Stimulated activated CD4-positive, alpha-beta T cell treated with anti-CD3 and anti-CD28 coated beads, Interleukin-4, amount 100 ng/mL, for 24 hours (primary cell): ENCODE measurements around the gene IL4I1.

Source experiments
- DNase-seq: peaks from one replicate; pipeline ENCODE4 v3.0.0-alpha.2; 2020

The IL4I1 gene

DNA sequence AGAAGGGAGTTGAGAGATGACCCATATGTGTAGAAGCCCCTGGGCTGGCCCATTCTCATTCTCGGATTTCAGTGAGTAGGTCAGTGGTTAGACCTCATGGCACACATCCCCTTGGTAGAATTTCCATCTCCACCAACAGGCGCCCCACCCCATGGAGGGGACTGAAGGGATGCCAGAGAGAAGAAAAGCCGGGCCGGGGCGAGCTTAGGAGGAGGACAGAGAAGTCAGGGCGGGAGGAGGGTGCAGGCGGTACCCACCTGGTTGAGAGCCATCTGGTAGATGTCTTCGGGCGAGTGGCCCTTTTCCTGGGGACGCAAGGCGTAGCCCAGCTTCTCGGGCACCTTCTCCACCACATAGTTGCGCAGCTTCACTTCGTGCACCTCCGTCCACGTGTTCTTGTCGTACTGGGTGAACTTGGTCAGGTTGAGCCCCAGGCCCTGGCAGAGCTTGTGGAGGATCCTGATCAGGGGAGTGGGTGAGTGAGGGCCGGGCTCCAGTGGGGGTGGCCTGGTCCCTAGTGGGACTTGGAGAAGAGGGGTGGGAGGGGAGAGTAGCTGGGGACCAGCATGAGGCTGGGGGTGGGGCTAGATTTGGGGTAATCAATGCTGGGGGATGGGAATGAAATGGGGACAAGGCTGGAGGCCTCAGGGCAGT is 2.5 kb downstream of the IL4I1 start:
- no peak for DNase-seq

DNA sequence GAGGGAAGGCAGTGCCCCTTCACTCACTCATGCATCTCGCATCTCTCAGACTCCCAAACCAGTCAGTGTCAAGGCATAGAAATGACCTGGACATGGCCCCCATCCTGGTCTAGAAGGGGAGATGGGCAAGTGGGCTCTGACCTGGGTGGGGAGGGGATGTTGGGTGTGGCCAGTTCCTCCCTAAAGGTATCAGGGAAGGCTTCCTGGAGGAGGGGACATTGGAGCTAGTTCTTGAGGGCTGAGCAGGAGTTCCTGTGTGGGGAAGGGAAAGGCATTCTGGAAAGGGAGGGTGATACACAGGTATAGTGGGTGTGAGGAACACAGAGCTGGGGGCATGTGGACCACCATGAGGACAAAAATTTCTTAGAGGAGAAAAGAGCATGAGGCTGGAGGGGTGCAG is 4.0 kb downstream of the IL4I1 start:
- no peak for DNase-seq

DNA sequence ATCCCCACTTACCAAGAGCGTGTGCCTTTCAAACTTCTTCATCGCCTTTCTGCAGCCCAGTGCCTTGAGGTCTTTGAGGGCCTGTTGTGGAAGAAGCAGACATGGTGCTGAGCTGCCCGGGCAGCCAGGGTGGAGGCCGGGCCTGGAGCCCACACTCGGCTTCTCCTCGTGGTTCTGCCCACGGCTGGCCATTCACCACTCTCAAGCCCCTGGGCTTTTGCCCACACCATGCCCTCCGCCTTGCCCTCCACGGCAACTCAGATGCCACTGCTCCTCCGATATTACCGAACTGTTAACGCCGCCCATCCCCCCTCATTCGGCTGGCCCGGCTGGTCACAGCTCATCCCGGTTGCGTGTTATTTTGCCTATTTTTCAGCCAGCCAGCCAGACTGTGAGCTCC is 5.3 kb downstream of the IL4I1 start:
- no peak for DNase-seq

GRCh38 chr19:49890349-49891311 is 6.1 kb downstream of the IL4I1 start:
- DNase-seq: peak; percentile 58

- peak; percentile 73 for DNase-seq
Measured at GRCh38 chr19:49889687-49890348, 6.9 kb downstream of the IL4I1 start.

DNA sequence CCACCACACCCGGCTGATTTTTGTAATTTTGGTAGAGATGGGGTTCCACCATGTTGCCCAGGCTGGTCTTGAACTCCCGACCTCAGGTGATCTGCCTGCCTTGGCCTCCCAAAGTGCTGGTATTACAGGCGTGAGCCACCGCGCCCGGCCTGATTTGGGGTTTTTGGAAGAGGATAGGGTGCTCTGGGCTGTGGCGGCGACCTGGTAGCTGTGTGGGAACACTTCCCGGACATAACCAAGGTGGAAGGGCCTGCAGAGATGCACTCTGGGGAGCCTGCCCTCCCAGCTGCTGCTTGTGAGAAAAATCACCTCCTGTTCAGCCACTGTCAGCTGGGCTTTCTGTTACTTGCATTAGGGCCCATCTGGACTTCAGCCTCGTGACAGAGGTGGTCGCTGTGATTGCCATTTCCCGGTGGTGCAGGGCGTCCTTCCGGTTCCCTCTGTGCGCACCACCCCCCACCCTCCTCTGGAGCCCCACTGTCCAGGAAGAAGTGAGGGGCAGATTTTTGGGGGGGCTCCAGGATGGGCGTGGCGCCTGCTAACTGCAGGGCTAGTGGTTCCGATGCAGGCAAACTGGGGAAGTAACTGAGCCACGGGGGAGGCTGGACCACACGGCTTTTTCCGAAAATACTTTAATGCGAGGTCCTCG is 7.5 kb downstream of the IL4I1 start:
- DNase-seq: no peak

DNA sequence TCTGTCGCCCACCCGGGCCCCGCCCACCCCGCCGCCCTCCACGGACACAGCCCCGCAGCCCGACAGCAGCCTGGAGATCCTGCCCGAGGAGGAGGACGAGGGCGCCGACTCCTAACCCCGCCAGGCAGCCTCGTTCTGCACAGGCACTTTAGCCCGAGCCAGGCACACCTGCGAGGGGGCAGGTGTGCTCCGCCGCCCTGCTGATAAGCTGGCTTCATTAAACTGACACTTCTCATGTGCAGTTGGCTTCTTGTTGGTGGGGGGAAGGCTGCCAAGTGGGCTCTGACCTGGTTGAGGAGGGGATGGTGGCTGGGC is 8.2 kb downstream of the IL4I1 start:
- no peak for DNase-seq

- DNase-seq: no peak
Measured at GRCh38 chr19:49887665-49888509, 8.8 kb downstream of the IL4I1 start.

GRCh38 chr19:49887037-49887664 is 9.5 kb downstream of the IL4I1 start:
- no peak for DNase-seq

DNA sequence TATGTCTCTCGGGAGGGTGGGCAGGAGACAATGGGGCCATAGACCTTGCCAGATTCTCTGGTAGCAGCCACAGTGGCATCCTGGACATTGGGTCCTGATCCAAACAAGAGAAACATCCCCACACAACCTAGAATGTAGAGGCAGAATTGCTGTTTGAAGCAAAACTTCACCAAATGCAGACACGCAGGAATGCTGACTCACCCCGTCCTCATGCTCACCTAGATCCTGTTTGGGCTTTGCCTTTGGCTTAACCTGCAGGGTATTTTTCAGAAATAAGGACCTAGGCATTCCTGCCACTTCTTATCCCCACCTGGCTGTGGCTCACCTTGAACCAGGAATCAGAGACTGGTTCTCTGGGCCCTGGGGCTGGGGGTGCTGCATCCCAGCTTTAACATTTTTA is 11.9 kb downstream of the IL4I1 start:
- no peak for DNase-seq

DNA sequence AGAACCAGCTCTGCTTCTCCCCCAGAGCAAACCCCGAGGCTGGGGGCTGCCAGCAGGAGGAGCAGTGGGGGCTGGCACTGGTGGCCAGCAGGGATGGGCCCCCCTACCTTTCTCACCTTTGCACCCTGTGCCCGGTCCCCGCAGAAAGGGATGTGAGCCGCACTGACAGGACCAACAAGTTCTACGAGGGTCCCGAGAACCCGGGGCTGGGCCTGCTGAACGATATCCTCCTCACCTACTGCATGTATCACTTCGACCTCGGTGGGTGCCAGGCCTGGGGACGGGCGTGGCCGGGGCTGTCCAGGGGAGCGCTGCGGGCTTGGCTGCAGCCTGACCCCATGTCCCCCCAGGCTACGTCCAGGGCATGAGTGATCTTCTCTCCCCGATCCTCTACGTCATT is 12.6 kb downstream of the IL4I1 start:
- DNase-seq: no peak

- no peak for DNase-seq
Measured at GRCh38 chr19:49883094-49883493, 13.6 kb downstream of the IL4I1 start.

GRCh38 chr19:49882643-49883042 is 14.0 kb downstream of the IL4I1 start:
- no peak for DNase-seq

DNA sequence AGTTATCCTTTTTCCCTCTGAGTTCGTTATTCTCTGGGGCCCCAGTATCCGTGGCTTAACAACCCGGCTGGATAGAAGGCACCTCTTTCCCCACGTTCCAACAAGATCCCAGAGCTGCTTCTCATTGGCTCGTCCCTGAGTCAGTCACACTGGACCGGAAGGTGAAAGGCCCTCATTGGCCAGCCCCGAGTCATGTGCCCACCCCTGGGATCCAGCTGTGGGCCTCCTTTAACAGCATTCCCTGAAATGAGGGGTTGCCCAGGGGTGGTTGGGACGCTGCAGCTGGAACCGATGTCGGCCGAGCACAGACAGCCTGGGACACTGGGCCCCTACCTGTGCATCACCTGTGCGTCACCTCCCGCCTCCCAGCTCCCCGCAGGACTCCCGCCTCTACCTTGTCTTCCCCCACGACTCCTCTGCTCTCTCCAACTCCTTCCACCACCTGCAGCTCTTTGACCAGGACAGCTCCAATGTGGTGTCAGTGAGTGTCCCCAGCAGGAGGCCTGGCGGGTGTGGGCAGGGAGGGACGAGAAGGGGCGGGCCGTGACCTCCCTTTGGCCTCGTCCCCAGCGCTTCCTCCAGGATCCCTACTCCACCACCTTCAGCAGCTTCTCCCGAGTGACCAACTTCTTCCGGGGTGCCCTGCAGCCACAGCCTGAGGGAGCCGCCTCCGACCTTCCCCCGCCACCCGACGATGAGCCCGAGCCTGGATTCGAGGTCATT is 14.9 kb downstream of the IL4I1 start:
- no peak for DNase-seq

DNA sequence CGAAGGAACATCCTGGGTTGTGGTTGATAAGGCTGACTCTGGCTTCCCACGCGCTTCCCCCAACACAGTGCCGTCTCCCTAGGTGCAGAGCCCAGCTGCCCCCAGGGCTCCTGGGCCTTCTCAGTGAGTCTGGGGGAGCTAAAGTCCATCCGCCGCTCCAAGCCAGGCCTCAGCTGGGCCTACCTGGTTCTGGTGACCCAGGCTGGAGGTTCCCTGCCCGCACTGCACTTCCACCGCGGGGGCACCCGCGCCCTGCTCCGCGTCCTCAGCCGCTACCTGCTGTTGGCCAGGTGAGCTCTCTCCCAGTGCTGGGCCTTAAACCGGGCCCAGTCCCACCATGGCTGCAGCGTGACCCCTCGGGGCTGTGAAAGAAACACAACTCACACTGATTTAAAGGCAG is 15.5 kb downstream of the IL4I1 start:
- DNase-seq: no peak

GRCh38 chr19:49880162-49880869 is 16.4 kb downstream of the IL4I1 start:
- DNase-seq: no peak

- DNase-seq: no peak
Measured at GRCh38 chr19:49879243-49879963, 17.3 kb downstream of the IL4I1 start.

GRCh38 chr19:49878744-49879070 is 18.0 kb downstream of the IL4I1 start:
- DNase-seq: no peak

- peak; percentile 99 for DNase-seq
Measured at GRCh38 chr19:49877879-49878743, 18.6 kb downstream of the IL4I1 start.
